Mucosa of descending colon (tissue), 3 donors: Measurements from ENCODE around the gene RAP2B. TPM values are rescaled to one million over a fixed set of nuclear protein-coding genes. Genes with fewer than 3 reads are reported as not detected.
"Not testable (repeated sequence)": the region's sequence is repeated elsewhere in the genome, so short reads cannot be mapped to it uniquely, and the experiment has no call there.

Experiments
- ATAC-seq: fragments of 200-7000 bp; cut with Tn5 transposase; one replicate; pipeline ENCODE4 v1.9.1; 2020; ENCODE audit warnings: mild to moderate bottlenecking, moderate library complexity
- DNase-seq, 3 donors: peaks; one replicate each; pipeline ENCODE4 v3.0.0-alpha.2; 2020
- H3K36me3 ChIP-seq: fragments of 200-600 bp; one replicate; pipeline ENCODE4 v1.8.0; 2021; ENCODE audit warnings: low read depth, mild to moderate bottlenecking
- H3K4me1 ChIP-seq: fragments of 200-600 bp; one replicate; pipeline ENCODE4 v1.8.0; 2021; ENCODE audit warnings: low read depth, mild to moderate bottlenecking
- H3K4me3 ChIP-seq: fragments of 200-600 bp; one replicate; pipeline ENCODE4 v1.8.0; 2021; ENCODE audit warnings: mild to moderate bottlenecking
- H3K9me3 ChIP-seq: fragments of 200-600 bp; one replicate; pipeline ENCODE4 v1.8.0; 2021; ENCODE audit warnings: mild to moderate bottlenecking
- intact Hi-C, 2 donors: fragments of 100-400 bp; cut with DNase I in 1 of 2; cut with micrococcal nuclease in 1 of 2; formaldehyde crosslinking; loops; one replicate each; pipeline versions ENCODE4 v1.11.0 to v1.11.1; 2022; cut with DNase I, micrococcal nuclease
- total RNA-seq, 3 donors: library from RNA; stranded (reverse); fragmentation: NEBNext Ultra II Directional in 2 of 3; extraction: Animal tissue kit (Norgen Biotek cat#: 25700) in 2 of 3; gene quantifications; one replicate each; pipeline versions ENCODE4 v1.2.1 to v1.2.4, GENCODE V29; 2021 to 2023
- TF ChIP-seq, protein P1 (sequence below): fragments of 200-600 bp; IDR thresholded peaks from one replicate; pipeline ENCODE4 v1.8.0; 2022; ENCODE audit warnings: antibody characterized with exemption, mild to moderate bottlenecking
- donor health status: DM: no; HTN: no; CAD: no; lungs with moderate emphysema.
- donor health status: DM: no; HTN: no; CAD: no.
- donor health status: DM: no; HTN: yes; CAD: no.

RAP2B gene
- total RNA-seq, 3 donors from 2014 or later: 12.4 to 14.4 (median 14.2) TPM

DNA sequence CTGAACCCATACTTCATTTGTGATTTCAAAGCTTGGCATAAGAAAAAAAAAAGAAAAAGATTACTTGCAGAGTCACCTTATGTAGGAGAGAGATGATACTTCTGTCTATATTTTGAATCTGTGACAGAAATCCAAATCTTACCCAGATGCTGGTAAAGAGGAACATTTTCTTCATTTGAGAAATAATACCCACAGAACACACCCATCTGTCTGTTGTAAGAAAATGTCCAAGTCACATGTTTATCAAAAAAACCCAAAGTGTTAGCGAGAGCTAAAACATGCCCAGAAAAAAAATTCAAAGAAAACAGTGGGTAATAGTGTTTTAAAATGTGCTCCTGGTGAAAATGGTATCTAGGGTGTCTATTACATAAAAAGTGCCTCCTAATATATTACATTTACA, 18.0 kb upstream of the RAP2B start:
- TF ChIP-seq, protein P1, sequence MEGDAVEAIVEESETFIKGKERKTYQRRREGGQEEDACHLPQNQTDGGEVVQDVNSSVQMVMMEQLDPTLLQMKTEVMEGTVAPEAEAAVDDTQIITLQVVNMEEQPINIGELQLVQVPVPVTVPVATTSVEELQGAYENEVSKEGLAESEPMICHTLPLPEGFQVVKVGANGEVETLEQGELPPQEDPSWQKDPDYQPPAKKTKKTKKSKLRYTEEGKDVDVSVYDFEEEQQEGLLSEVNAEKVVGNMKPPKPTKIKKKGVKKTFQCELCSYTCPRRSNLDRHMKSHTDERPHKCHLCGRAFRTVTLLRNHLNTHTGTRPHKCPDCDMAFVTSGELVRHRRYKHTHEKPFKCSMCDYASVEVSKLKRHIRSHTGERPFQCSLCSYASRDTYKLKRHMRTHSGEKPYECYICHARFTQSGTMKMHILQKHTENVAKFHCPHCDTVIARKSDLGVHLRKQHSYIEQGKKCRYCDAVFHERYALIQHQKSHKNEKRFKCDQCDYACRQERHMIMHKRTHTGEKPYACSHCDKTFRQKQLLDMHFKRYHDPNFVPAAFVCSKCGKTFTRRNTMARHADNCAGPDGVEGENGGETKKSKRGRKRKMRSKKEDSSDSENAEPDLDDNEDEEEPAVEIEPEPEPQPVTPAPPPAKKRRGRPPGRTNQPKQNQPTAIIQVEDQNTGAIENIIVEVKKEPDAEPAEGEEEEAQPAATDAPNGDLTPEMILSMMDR: no peak
- ATAC-seq: no peak
- no peaks in the 10 kb centered on the region for H3K36me3 ChIP-seq

DNA sequence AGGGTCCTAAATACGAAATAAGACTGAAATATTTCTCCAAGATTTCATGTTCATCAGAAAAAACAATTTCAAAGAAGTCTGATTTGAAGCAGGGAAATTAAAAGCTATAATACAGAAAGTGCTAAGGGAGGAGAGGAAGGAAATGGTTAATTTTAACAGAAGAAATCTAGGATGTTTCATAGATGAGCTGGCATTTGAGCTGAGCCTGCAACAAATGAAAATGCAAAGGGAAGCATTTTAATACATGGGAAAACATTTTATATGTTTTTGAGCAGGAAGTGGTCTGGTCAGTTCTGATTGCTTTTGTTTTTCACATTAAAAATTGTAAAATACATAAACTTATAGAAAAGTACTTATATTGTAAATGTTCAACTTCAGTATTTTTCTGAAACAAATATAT, 17.2 kb upstream of the RAP2B start:
- ATAC-seq: no peak
- peaks cover 7% of the 10 kb centered on the region for H3K4me1 ChIP-seq
- H3K9me3 ChIP-seq: no peaks in the 10 kb centered on the region
- no peak for DNase-seq
- TF ChIP-seq, protein P1: no peak
- no peak overlapping the region for H3K4me3 ChIP-seq
- H3K36me3 ChIP-seq: no peaks in the 10 kb centered on the region
- intact Hi-C loops: no loop called here

More for the DNA sequence above, 18.0 kb upstream of the RAP2B start:
- no peak for DNase-seq
- Histone ChIP-seq H3K4me3 (no peak overlapping the region), H3K9me3 (no peaks in the 10 kb centered on the region), H3K4me1 (peaks cover 8% of the 10 kb centered on the region)
- intact Hi-C loops: no loop called here

DNA sequence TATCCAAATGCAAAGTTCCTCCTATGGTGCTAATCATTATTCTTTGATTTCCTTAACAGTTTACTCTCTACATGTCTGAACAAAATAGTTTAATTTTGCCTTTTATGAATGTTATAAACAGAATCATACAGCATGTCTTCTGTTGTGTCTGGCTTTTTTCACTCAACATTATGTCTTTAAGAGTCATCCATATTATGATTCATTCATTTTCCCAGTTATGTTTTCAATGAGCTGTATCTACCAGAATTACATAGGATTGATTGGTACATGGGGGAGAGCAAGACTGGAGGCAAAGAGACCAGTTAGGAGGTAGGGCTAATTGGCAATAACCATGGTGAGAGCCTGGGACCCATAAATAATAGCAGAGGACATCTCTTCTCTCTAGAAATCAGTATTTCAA, 16.6 kb upstream of the RAP2B start:
- Histone ChIP-seq H3K4me3 (no peak overlapping the region), H3K4me1 (peaks cover 4% of the 10 kb centered on the region), H3K9me3 (no peaks in the 10 kb centered on the region), H3K36me3 (no peaks in the 10 kb centered on the region)
- no peak for ATAC-seq
- DNase-seq: no peak
- TF ChIP-seq, protein P1: no peak
- intact Hi-C loops: no loop called here

DNA sequence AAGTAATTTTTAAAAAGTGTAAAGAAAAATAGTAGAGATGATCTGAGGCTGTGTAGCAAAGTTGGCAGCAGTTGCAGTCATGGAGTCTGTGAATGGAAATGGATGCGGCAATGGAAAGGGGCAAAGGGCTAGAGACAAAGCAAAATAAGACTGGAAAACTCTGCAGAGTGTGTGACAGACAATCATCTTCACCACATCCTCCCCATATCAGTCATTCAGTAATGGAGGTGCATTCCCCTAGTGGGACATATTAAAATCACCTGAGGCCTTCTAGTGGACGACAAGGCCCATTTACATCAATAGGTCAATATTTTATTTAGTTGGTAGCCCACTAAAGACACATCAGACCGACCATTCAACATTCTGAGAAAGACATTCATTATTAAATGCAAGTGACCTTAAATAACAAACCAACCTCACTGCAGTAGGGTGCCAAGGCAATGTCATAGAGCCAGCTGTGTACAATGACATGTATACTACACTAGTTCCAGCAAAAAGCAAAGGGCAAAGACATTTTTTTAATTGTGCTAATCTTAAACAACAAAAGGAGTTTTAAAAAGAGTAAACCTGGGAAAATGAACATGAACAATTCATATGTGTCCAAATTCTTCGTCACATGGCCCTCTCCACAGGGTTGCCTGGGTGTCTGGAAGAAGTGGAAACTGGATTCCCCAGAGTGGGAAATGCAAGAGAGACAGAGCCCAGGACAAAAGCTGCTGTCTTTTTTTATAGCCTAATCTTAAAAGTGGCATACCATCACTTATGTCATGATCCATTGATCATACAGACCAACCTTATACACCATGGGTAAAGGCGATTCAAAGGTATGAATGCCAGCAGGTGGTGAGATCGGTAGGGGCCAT, 15.6 kb upstream of the RAP2B start:
- DNase-seq (no peak), ATAC-seq (no peak)
- no peaks in the 10 kb centered on the region for H3K4me1 ChIP-seq
- intact Hi-C loops: no loop called here
- TF ChIP-seq, protein P1: no peak
- H3K9me3 ChIP-seq: no peaks in the 10 kb centered on the region
- H3K36me3 ChIP-seq: no peaks in the 10 kb centered on the region
- no peak overlapping the region for H3K4me3 ChIP-seq

DNA sequence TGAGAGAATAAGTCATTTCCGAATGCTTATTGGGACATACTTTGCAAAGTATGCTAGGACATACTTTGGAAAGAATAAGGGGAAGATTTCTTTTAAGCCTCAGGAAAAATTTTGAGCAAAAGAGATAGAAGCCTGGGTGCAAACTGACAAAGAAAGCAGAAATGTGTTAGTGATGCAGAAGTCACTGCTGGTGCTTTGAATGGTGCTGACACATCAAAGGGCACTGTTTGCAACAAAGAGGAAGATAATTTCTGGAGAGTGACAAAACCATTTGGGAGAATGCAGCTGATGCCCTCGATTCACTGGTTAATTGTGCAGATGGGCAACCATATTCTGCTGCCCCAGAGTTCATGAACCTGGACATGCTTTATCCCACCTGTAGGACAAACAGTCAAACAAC, 11.0 kb upstream of the RAP2B start:
- intact Hi-C loops: loop anchor here in 1 of 2 donors (10.0 kb wide), 1 partner anchor 96 kb away; no protein-coding TSS in a partner anchor
- DNase-seq (no peak), ATAC-seq (no peak)
- Histone ChIP-seq H3K36me3 (no peaks in the 10 kb centered on the region), H3K4me1 (no peaks in the 10 kb centered on the region), H3K4me3 (no peak overlapping the region), H3K9me3 (no peaks in the 10 kb centered on the region)
- TF ChIP-seq, protein P1: no peak

DNA sequence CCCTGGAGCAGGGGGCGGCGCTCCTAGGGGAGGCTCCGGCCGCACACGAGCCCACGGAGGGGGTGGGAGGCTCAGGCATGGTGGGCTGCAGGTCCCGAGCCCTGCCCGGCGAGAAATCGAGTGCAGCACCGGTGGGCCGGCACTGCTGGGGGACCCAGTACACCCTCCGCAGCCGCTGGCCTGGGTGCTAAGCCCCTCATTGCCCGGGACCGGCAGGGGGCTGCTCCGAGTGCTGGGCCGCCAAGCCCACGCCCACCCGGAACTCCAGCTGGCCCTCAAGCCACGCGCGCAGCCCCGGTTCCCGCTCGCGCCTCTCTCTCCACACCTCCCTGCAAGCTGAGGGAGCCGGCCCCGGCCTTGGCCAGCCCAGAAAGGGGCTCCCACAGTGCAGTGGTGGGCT, 6.2 kb upstream of the RAP2B start:
- H3K36me3 ChIP-seq, H3K4me1 ChIP-seq, DNase-seq, H3K9me3 ChIP-seq, H3K4me3 ChIP-seq, ATAC-seq: not testable (repeated sequence)
- intact Hi-C loops: loop anchor here in 1 of 2 donors (10.0 kb wide), 1 partner anchor 101 kb away; no protein-coding TSS in a partner anchor
